ENCODE data around the gene ERP27. TPM values are rescaled to one million over a fixed set of nuclear protein-coding genes. Genes with fewer than 3 reads are reported as not detected.

ERP27 gene
- total and polyA plus RNA-seq, 12 donors: 0.18 to 3.0 (median 1.2) TPM; not detected in 2

DNA sequence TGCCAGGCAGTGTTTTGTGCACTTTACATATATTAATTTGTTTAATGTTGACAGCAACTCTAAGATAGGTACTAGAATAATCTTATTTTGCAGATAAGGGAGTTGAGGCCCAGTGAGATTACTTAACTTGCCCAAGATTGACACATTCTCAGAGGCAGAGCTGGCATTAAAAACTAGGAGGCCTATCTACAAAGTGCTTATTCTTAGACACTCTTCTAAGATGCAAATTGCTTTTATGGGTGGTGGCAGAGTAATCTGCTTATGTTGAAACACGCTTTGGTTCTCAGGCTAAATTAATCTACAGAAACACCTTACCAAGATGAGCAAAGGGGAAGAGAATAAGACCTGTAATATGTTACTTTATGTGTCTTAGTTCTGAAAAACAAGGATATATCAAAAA is 59.8 kb downstream of the ERP27 start:
- H3K4me3 ChIP-seq: no peak overlapping the region
- no peaks in the 10 kb centered on the region for H3K9me3 ChIP-seq (replicated peaks in 1 of 3)
- no peak for DNase-seq
- H3K27me3 ChIP-seq: no peaks in the 10 kb centered on the region
- peaks cover 0 to 12% of the 10 kb centered on the region in 2 donors for H3K36me3 ChIP-seq (replicated peaks in 1 of 2)
- no peak for TF ChIP-seq POLR2A (IDR thresholded peaks at IDR 0.05)
- TF ChIP-seq, protein P1, sequence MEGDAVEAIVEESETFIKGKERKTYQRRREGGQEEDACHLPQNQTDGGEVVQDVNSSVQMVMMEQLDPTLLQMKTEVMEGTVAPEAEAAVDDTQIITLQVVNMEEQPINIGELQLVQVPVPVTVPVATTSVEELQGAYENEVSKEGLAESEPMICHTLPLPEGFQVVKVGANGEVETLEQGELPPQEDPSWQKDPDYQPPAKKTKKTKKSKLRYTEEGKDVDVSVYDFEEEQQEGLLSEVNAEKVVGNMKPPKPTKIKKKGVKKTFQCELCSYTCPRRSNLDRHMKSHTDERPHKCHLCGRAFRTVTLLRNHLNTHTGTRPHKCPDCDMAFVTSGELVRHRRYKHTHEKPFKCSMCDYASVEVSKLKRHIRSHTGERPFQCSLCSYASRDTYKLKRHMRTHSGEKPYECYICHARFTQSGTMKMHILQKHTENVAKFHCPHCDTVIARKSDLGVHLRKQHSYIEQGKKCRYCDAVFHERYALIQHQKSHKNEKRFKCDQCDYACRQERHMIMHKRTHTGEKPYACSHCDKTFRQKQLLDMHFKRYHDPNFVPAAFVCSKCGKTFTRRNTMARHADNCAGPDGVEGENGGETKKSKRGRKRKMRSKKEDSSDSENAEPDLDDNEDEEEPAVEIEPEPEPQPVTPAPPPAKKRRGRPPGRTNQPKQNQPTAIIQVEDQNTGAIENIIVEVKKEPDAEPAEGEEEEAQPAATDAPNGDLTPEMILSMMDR (IDR thresholded peaks at IDR 0.05): no peak
- no peaks in the 10 kb centered on the region for H3K4me1 ChIP-seq (replicated peaks in 1 of 2)
- no peak overlapping the region for H3K27ac ChIP-seq
- WGBS, 4 donors: 95 to 98% (median 97%) methylated on average over 1 of the region's 1 CpG
- intact Hi-C loops (cut with DNase I): no loop called here

DNA sequence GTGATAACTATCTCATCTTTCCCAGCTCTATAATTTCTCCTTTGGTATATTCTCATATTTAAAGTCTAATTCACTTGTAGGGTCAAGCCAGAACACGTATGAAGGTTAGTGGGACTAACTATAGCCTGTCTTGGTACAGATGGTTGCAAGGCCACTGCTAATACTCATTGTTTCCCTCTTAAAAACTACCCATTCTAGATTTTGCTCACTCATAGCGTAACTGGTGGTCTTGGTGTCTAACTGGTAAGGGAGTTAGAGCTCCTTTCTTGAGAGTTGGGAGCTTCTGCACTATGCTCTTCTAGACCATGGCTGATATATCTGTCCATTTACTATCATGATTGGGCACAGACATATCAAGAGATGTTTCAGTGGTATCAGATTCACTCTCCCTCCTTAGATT is 61.5 kb downstream of the ERP27 start:
- 46 to 97% (median 71%) methylated on average over 2 of the region's 2 CpGs for WGBS, 4 donors
- no peaks in the 10 kb centered on the region for H3K4me1 ChIP-seq (replicated peaks in 1 of 2)
- intact Hi-C loops (cut with DNase I): no loop called here
- no peak overlapping the region for H3K27ac ChIP-seq
- no peak overlapping the region for H3K4me3 ChIP-seq
- H3K27me3 ChIP-seq: no peaks in the 10 kb centered on the region
- H3K9me3 ChIP-seq (replicated peaks in 1 of 3): no peaks in the 10 kb centered on the region
- H3K36me3 ChIP-seq (replicated peaks in 1 of 2): peaks cover 0 to 1% of the 10 kb centered on the region in 2 donors
- TF ChIP-seq, protein P1 (IDR thresholded peaks at IDR 0.05): no peak
- TF ChIP-seq POLR2A (IDR thresholded peaks at IDR 0.05): no peak
- no peak for DNase-seq

DNA sequence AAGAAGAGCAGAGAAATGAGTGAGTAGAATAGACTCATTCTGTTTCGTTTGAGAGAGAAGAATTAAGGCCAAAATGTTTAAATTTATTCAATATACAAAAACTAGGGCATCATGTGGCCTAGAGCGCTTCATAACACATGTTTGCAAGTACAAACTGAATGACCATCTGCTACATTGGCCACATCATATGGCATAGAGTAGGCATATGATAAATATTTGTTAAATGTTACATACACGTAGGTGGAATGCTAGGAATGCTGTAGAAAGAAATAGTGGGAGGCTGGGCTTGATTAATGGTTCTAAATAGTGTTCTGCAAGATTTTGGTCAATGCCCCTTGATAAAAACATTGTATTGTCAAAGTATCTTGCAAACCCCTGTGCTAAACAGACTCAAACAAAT is 63.5 kb downstream of the ERP27 start:
- no peak overlapping the region for H3K27ac ChIP-seq
- H3K4me3 ChIP-seq: no peak overlapping the region
- TF ChIP-seq POLR2A (IDR thresholded peaks at IDR 0.05): no peak
- TF ChIP-seq, protein P1 (IDR thresholded peaks at IDR 0.05): no peak
- intact Hi-C loops (cut with DNase I): no loop called here
- no peaks in the 10 kb centered on the region for H3K27me3 ChIP-seq
- no peak for DNase-seq
- H3K4me1 ChIP-seq (replicated peaks in 1 of 2): no peaks in the 10 kb centered on the region
- 74 to 82% (median 78%) methylated on average over 3 of the region's 3 CpGs for WGBS, 4 donors
- no peaks in the 10 kb centered on the region for H3K9me3 ChIP-seq (replicated peaks in 1 of 3)
- no peaks in the 10 kb centered on the region for H3K36me3 ChIP-seq (replicated peaks in 1 of 2)

DNA sequence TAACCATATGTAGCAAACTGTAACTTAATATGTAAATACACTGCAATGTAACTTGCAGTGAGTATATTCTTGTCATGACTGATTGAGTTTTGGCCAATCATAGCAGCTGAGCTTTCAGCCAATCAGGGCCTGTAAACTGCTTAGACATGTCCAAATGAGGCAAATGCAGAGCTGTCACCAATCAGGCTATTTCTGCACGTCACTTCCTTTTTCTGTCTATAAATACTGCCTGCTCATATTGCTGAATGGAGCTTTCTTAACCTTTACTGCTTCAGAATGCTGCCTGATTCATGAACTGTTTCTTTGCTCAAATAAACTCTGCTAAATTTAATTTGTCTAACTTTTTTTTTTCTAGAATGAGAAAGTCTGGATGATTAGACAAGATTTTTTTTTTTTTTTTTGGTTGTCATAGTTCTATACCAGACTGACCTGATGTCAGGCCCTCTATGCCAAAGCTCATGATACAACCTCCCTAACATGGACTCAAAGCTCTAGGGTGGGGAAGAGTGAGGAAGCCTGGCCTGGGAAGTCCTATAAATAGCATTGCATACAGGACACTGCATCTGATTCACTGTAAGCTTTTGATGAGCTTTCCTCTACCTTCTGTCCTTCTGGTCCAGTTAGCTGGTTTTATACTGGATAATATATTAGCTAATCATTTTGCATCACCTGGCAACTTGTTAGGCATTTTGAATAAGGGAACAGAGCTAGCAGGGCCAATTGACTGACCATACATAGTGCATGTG is 64.7 kb downstream of the ERP27 start:
- H3K4me3 ChIP-seq: no peak overlapping the region
- intact Hi-C loops (cut with DNase I): no loop called here
- WGBS, 4 donors: 50 to 81% (median 56%) methylated on average over 1 of the region's 1 CpG
- H3K9me3 ChIP-seq (replicated peaks in 1 of 3): no peaks in the 10 kb centered on the region
- H3K27ac ChIP-seq: no peak overlapping the region
- DNase-seq: no peak
- no peaks in the 10 kb centered on the region for H3K27me3 ChIP-seq
- no peaks in the 10 kb centered on the region for H3K4me1 ChIP-seq (replicated peaks in 1 of 2)
- TF ChIP-seq POLR2A (IDR thresholded peaks at IDR 0.05): no peak
- TF ChIP-seq, protein P1 (IDR thresholded peaks at IDR 0.05): no peak
- no peaks in the 10 kb centered on the region for H3K36me3 ChIP-seq (replicated peaks in 1 of 2)

All from adrenal gland (tissue), 12 donors.